GM12891 (cell line): ENCODE measurements around the gene IL1RAPL2.
"Not testable (repeated sequence)": the region's sequence is repeated elsewhere in the genome, so short reads cannot be mapped to it uniquely, and the experiment has no call there.

Experiments
- DNase-seq: peaks from one replicate; pipeline ENCODE4 v3.0.0; 2011; ENCODE audit warnings: low spot score; ENCODE audit not compliant: insufficient read length
- FAIRE-seq: peaks from 2 replicates; lab custom pipeline; 2011; peaks lifted over from hg19 to GRCh38; lab: Jason Lieb, UNC
- PAX5 ChIP-seq: IDR thresholded peaks from 2 replicates; pipeline ENCODE4 v1.6.1; 2011; ENCODE audit warnings: low read length, moderate library complexity, mild to moderate bottlenecking; ENCODE audit not compliant: insufficient read depth, severe bottlenecking
- POLR2A ChIP-seq: IDR thresholded peaks from 2 replicates; pipeline ENCODE4 v1.6.1; 2011; ENCODE audit warnings: low read depth, low read length, control low read depth
- POLR2AphosphoS5 ChIP-seq: IDR thresholded peaks from 2 replicates; pipeline ENCODE4 v1.6.1; 2011; ENCODE audit warnings: low read depth, low read length, control low read depth
- POU2F2 ChIP-seq: IDR thresholded peaks from 2 replicates; pipeline ENCODE4 v1.6.1; 2011; ENCODE audit warnings: low read depth, mild to moderate bottlenecking, control low read depth, low read length, moderate library complexity
- SPI1 ChIP-seq: IDR thresholded peaks from 2 replicates; pipeline ENCODE4 v1.6.1; 2011; ENCODE audit warnings: low read depth, low read length, control low read depth
- TAF1 ChIP-seq: IDR thresholded peaks from 2 replicates; pipeline ENCODE4 v1.6.1; 2011; ENCODE audit warnings: low read depth, low read length, control low read depth

Gene IL1RAPL2

DNA sequence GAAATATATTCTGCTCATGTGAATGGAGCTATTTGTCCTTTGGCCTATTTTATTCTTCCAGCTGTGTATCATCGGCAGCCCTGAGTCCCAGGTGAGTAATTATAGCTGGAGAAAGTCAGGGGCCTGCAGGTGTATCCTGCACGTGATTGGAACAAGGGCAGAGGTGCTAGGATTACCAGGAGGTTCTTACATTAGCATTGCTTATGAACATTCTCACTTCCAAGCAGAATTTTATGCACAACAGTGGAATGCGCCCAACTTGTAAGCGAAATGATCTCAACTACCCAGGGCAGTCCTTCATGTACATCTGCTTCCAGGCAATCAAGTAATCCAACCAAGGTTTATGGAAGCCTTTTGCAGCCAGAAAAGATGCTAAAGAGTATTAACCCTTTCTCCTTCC, 1187.4 kb downstream of the IL1RAPL2 start:
- TF ChIP-seq POLR2AphosphoS5: no peak
- TF ChIP-seq TAF1: no peak
- DNase-seq (no peak), FAIRE-seq (no peak)

DNA sequence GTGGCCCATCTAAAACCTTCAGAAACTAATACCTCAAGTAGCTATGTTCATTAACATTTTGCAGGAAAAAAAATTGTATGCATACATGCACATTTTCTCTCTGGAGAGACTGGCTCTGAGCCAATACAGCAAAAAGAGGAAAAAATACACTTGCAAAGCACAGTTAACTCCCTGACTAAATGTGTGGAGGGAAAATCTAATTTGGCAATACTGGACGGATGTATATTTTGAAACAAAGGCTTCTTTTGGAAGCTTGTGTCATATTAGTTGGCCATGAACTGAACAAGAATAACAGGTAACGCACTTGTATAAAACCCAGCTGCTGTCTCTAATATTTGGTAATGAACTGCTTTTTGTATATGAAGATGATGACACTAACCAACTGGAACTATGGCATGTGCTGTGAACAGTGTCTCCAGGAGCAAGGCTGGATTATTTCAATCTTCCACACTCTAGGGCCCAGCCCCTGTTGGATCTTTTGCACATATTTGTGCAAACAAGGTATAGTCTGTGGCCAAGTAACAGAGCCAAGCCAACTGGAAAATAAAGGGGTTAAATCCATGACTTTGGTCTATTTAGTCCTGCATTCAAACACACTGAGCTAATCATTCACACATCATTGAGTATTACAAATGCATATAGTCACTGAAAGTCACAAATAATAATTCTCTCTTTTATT, 1188.4 kb downstream of the IL1RAPL2 start:
- FAIRE-seq (no peak), DNase-seq (no peak)
- TF ChIP-seq PAX5: no peak
- TF ChIP-seq POLR2A: no peak
- no peak for TF ChIP-seq POLR2AphosphoS5

GRCh38 chrX:105755109-105755508, 1189.1 kb downstream of the IL1RAPL2 start:
- DNase-seq: no peak
- TF ChIP-seq POU2F2 (no peak), TAF1 (no peak), PAX5 (no peak), POLR2A (no peak), SPI1 (no peak), POLR2AphosphoS5 (no peak)
- FAIRE-seq: no peak

DNA sequence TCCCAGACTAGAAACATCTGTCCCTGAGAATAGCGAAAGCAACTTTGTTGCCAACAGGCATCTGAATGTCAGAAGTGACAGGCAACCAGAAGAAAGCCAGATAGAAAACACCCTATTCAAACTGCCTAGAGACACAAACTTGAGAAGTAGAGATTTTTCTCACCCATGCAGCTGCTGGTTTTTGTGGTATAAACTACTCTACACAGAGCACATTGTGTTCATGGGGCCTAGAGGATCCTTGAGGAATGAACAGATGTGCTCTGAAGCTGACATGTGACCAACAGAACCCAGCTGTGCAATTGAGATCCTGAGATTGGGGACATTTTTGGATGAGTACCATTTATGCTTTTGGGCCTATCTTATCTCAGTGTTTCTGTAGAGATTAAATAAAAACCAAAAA, 1192.8 kb downstream of the IL1RAPL2 start:
- no peak for DNase-seq
- FAIRE-seq: no peak
- TF ChIP-seq TAF1 (no peak), POLR2AphosphoS5 (no peak), POLR2A (no peak), POU2F2 (no peak)

DNA sequence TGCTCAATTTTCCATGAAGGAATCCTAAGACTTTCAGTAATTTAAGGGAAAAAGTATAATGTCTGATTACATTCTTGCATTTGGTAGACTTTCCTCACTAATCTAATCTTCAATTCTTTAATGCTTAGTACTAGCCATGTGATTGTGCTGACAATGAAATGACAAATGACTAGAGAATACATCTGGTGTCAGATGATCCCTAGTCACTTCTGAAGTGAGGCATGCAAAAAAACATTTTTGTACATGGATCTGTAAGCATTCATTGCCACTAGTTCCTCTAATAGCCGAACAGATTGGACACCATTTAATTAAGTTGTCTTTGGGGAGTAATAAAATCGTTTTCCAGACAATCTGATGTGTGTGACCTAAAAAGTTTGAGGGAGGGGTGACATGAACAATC, 1193.6 kb downstream of the IL1RAPL2 start:
- FAIRE-seq (no peak), DNase-seq (no peak)
- no peak for TF ChIP-seq POLR2AphosphoS5
- no peak for TF ChIP-seq SPI1
- TF ChIP-seq POU2F2: no peak
- TF ChIP-seq POLR2A: no peak
- TF ChIP-seq TAF1: no peak
- TF ChIP-seq PAX5: no peak

GRCh38 chrX:105765691-105766090, 1199.7 kb downstream of the IL1RAPL2 start:
- DNase-seq: no peak
- TF ChIP-seq PAX5 (no peak), POU2F2 (no peak), SPI1 (no peak)
- FAIRE-seq: no peak

DNA sequence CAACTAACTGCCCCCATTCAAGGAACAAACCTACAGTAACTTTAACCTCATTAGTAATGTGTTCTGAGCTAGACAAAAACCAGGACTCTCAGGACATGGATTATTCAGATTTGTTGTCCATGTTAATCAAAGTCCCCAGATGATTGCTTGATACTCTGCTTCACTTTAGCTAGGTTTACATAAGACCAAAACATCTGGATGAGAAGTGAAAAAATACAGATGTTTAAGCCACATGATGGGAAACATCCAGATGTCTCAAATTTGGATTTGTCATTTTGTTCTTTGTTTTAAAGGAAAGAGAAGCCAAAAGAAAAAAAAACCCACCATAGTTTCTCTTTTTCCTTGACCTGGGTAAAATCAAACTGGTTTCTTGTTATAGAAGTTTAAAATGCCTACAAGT, 1207.8 kb downstream of the IL1RAPL2 start:
- TF ChIP-seq TAF1 (no peak), PAX5 (no peak), SPI1 (no peak), POU2F2 (no peak)
- FAIRE-seq (no peak), DNase-seq (no peak)

GRCh38 chrX:105775679-105776078, 1209.7 kb downstream of the IL1RAPL2 start:
- no peak for TF ChIP-seq POLR2AphosphoS5
- TF ChIP-seq POLR2A: no peak
- no peak for TF ChIP-seq SPI1
- no peak for TF ChIP-seq POU2F2
- no peak for TF ChIP-seq TAF1
- no peak for TF ChIP-seq PAX5
- FAIRE-seq: no peak
- no peak for DNase-seq

DNA sequence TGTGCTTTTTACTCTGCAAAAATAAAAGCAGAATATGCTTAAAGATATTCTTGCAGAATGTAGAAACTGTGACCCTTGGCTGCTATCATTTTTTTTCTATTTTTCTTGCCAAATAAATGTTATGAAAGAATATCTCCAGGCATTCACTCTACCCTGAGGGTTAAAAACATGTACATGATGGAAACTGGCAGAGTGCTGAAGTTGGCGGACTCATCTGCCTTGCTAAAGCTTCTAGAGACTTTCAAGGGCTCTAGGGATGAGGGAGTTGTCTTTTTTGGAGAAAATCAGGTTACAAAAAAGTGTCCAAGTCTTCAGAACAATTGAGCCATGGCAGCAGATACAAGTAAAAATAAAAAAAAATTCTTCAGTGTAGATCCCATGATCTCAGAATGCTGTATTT, 1215.8 kb downstream of the IL1RAPL2 start:
- TF ChIP-seq TAF1 (no peak), PAX5 (no peak), POU2F2 (no peak), SPI1 (no peak), POLR2A (no peak), POLR2AphosphoS5 (no peak)
- DNase-seq (no peak), FAIRE-seq (no peak)

- not testable (repeated sequence) for FAIRE-seq, DNase-seq
These were observed 1230.9 kb downstream of the IL1RAPL2 start for GRCh38 chrX:105796877-105797276.

- FAIRE-seq: no peak
- DNase-seq: no peak
- no peak for TF ChIP-seq POLR2AphosphoS5
- no peak for TF ChIP-seq PAX5
- no peak for TF ChIP-seq POU2F2
- TF ChIP-seq TAF1: no peak
- TF ChIP-seq SPI1: no peak
- no peak for TF ChIP-seq POLR2A
These were observed 1237.9 kb downstream of the IL1RAPL2 start for GRCh38 chrX:105803891-105804290.

GRCh38 chrX:105805655-105806054, 1239.7 kb downstream of the IL1RAPL2 start:
- DNase-seq, FAIRE-seq: not testable (repeated sequence)
